Memory B cell (primary cell): Measurements from ENCODE around the gene STRA6.

Experiments used
- ATAC-seq: fragments of 150-1000 bp; cut with Tn5 transposase; 2 replicates; pipeline ENCODE4 v1.10.0; 2021; ENCODE audit warnings: low read depth, mild to moderate bottlenecking, moderate library complexity
- DNase-seq, 2 donors: peaks; one replicate each; pipeline ENCODE4 v3.0.0; 2022; ENCODE audit warnings: low spot score in 2 of 2
- H3K27ac Mint-ChIP-seq: one replicate; pipeline ENCODE4 v1.8.0; 2022; ENCODE audit warnings: mild to moderate bottlenecking, moderate library complexity, mixed read lengths
- H3K27me3 Mint-ChIP-seq: one replicate; pipeline ENCODE4 v1.8.0; 2022; ENCODE audit warnings: mixed read lengths
- H3K36me3 Mint-ChIP-seq: one replicate; pipeline ENCODE4 v1.8.0; 2022; ENCODE audit warnings: mild to moderate bottlenecking, mixed read lengths
- H3K4me1 Mint-ChIP-seq: one replicate; pipeline ENCODE4 v1.8.0; 2022; ENCODE audit warnings: mixed read lengths
- H3K4me3 Mint-ChIP-seq: one replicate; pipeline ENCODE4 v1.8.0; 2022; ENCODE audit warnings: mild to moderate bottlenecking, moderate library complexity, mixed read lengths
- H3K9me3 Mint-ChIP-seq: one replicate; pipeline ENCODE4 v1.8.0; 2022; ENCODE audit warnings: mixed read lengths

The STRA6 gene, protein sequence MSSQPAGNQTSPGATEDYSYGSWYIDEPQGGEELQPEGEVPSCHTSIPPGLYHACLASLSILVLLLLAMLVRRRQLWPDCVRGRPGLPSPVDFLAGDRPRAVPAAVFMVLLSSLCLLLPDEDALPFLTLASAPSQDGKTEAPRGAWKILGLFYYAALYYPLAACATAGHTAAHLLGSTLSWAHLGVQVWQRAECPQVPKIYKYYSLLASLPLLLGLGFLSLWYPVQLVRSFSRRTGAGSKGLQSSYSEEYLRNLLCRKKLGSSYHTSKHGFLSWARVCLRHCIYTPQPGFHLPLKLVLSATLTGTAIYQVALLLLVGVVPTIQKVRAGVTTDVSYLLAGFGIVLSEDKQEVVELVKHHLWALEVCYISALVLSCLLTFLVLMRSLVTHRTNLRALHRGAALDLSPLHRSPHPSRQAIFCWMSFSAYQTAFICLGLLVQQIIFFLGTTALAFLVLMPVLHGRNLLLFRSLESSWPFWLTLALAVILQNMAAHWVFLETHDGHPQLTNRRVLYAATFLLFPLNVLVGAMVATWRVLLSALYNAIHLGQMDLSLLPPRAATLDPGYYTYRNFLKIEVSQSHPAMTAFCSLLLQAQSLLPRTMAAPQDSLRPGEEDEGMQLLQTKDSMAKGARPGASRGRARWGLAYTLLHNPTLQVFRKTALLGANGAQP

DNA sequence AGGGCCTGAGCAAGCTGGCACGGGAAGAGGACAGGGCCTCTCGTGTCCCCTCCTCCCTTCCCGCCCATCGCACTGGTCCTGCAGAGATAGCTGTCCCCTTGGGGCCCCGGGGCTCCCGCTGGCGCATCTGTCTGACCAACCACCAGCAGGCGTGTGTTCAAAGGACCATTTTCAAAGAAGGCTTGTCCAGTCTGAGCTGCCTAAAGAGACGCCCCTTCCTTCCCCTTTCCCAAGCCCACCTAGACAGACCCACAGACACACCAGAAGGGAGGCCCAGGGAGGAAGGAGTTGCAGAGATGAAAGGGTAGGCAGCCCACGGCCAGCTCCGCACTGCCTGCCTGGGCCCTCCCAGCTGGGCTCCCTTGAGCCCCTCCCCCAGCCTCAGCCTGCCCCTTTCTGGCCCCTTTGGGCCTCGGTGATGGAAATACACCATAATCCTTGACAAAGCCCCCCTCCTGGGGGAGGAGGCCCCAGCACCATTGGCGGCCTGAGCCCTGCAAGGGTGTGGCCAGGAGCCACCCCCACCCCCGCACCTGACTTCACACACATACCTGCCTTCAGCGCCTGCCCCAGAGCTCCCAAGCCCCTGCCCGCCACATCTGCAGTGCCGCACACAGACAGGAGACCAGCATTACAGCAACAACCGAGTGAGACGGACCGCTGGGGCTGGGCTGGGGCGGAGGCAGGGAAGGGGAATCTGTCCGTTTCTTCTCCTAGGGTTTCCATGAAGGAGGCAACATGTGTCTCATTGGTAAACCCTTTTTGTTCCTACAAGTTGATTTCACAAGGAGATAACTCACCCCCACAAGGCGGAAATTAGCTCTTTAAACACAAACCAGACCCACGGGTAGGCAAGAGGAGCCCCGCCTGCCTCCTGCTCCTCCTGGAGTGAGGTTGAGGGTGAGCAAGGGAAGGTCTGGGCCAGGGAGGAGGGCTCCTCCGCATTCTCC, at the start of gene STRA6:
Gene STRA6 (minus strand): TSS at position 336 of the 950 bp plus-strand sequence. CDS start 520 bp downstream, outside the sequence.
- Mint-ChIP-seq H3K27me3 (peaks cover 11% of the 10 kb centered on the region), H3K4me3 (no peak within 1 kb of the TSS), H3K9me3 (no peaks in the 10 kb centered on the region), H3K36me3 (no peaks in the 10 kb centered on the region), H3K27ac (no peak within 1 kb of the TSS), H3K4me1 (no peaks in the 10 kb centered on the region)
- DNase-seq (no peak), ATAC-seq (no peak)

DNA sequence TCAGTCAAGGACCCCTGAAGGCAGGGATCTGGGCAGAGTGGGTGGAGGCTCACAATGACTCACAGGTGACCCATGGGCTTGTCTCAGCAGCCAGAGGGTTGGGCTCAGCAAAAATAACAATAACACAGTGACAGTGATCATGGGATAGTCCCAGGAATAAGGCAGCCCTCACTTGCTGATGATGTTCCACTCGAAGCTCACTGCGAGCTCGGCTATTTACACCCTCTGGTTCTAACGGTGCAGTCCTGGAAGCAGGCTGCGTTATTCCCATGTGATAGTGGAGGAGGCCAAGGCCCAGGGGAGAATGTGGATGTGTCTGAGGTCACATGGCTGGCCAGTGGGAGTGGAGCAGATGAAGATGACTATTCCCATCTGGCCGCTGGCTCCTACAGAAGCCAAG, 49.7 kb upstream of the STRA6 start:
- H3K27ac Mint-ChIP-seq = no peak overlapping the region
- no peaks in the 10 kb centered on the region for H3K9me3 Mint-ChIP-seq
- no peak for ATAC-seq
- H3K27me3 Mint-ChIP-seq = peaks cover 12% of the 10 kb centered on the region
- H3K4me3 Mint-ChIP-seq = no peak overlapping the region
- DNase-seq = no peak
- H3K36me3 Mint-ChIP-seq = peaks cover 2% of the 10 kb centered on the region
- peaks cover 3% of the 10 kb centered on the region for H3K4me1 Mint-ChIP-seq

DNA sequence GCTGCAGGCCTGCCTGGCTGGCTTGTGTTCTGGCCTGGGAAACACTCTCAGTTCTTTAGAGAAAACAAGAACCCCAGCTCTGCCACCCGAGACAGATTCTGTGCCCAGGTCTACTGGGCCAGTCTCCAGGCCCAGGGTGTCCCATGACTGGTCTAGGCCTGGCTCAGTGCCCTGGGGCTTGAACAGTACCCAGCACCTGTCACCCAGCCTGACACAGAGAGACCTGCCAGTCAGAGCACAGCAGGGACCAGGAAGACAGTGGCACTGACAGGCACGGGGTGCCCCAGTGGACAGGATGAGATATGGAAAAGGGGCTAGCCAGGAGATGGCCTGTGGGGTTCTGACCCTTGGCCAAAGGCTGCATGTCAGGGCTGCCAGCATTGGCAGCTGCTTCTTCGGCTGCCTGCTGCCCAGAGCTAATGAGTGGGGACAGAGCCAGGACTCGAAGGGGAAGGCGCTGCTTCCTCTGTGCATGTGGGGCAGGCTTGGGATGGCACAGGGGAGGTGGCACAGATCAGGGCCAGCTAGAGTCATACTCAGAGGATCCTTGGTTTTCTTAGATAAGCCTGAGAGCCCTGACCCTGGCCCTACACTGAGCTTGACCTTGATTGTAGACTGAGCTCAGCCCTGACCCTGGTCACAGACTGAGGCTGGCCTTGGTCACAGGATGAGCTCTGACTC, 48.7 kb upstream of the STRA6 start:
- Mint-ChIP-seq H3K4me3 (no peak overlapping the region), H3K9me3 (no peaks in the 10 kb centered on the region), H3K4me1 (peaks cover 3% of the 10 kb centered on the region), H3K27me3 (peaks cover 12% of the 10 kb centered on the region), H3K27ac (no peak overlapping the region), H3K36me3 (peaks cover 2% of the 10 kb centered on the region)
- DNase-seq (no peak), ATAC-seq (no peak)

DNA sequence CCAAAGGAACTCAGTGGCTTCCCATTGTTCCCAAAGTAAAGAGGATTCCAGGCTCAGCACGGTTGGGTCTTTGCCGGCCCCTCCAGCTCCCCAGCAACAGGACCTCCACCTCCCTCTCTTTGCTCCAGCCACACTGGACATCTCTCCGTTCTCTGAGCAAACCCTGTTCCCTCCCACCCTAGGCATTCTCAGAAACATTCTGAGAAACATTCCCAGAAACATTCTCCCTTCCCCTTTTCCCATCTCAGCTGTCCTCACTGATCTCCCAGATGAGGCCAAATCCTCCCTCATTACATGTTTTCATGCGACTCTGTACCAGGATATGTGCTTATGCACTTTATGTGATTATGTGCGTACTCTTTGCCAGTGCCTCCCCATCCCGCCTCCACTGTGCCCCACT, 47.7 kb upstream of the STRA6 start:
- Mint-ChIP-seq H3K36me3 (peaks cover 2% of the 10 kb centered on the region), H3K27me3 (peaks cover 12% of the 10 kb centered on the region), H3K27ac (no peak overlapping the region), H3K4me3 (no peak overlapping the region), H3K9me3 (no peaks in the 10 kb centered on the region), H3K4me1 (peaks cover 3% of the 10 kb centered on the region)
- ATAC-seq = no peak
- no peak for DNase-seq

DNA sequence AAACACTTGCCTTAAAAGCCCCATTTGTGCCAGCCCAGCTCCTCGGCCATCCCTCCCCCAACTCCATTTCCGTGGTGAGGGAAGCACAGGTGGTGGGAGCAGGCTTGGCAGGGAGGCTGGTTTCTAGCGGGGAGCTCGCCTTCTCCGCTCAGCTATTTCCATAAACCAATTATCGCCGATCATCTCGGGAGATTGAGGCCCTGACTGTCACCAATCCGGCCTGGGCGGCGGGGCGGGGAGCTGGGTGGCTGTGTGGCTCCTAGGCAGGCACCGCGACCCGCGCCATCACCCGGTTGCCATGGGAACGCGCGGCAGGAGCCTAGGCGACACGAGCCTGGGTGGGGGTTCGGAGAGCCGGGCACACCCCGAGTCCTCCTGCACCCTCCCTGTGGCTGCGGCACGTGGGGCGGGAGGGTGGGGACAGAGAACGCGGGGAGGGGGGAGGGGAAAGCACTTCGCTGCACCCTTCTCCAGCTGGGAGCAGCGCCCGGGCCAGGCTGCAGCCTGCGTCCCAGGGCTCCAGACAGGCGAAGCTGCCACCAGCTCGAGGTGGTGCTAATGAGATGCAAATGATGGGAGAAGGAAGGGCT, 42.9 kb upstream of the STRA6 start:
- Mint-ChIP-seq H3K4me1 (peaks cover 7% of the 10 kb centered on the region), H3K4me3 (no peak overlapping the region), H3K27ac (no peak overlapping the region), H3K27me3 (peaks cover 26% of the 10 kb centered on the region), H3K36me3 (no peaks in the 10 kb centered on the region), H3K9me3 (no peaks in the 10 kb centered on the region)
- no peak for DNase-seq
- ATAC-seq = no peak

DNA sequence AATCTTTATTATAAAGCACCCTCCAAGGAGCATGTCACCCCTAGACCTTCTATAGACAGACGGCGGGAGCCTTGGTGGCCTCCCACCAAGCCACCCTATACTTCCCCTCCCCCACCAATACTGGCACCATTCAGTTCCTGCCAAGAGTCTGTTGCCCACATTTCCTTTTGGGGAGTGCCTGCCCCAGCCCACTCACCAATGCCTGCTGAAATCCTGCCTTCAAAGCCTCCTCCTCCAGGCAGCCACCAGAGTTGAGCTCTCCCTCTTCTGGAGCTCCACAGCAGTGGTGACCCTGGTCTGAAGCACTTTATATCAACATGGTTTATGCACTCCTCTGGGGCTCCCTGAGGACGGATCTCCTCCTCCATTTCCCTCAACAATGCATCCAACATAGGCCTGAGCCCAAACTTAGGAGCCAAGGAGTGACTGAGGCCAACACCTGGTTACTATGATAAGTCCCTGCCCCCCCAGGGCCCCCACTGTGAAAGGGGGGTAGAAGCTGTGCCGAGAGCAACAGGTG, 42.3 kb upstream of the STRA6 start:
- Mint-ChIP-seq H3K4me1 (peaks cover 7% of the 10 kb centered on the region), H3K4me3 (no peak overlapping the region), H3K36me3 (no peaks in the 10 kb centered on the region), H3K9me3 (no peaks in the 10 kb centered on the region), H3K27ac (no peak overlapping the region), H3K27me3 (peaks cover 24% of the 10 kb centered on the region)
- ATAC-seq (no peak), DNase-seq (no peak)

DNA sequence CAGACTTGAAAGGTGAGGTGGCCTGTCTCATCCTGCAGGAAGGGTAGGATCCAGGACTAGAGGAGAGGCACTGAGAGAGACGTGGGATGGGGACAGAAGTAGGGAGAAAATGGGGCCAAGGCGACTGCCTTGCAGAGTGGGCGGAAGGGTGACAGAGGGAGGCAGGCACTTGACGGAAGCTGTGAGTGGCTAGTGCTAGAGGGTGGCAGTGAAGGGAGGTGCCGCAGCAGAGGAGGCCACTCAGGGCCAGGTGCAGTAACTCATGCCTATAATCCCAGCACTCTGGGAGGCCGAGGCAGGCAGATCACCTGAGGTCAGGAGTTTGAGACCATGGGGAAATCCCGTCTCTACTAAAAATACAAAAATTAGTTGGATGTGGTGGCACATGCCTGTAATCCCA, 40.8 kb upstream of the STRA6 start:
- DNase-seq (no peak), ATAC-seq (no peak)
- no peak overlapping the region for H3K4me3 Mint-ChIP-seq
- H3K9me3 Mint-ChIP-seq = no peaks in the 10 kb centered on the region
- no peaks in the 10 kb centered on the region for H3K36me3 Mint-ChIP-seq
- H3K27ac Mint-ChIP-seq = no peak overlapping the region
- H3K4me1 Mint-ChIP-seq = peaks cover 7% of the 10 kb centered on the region
- H3K27me3 Mint-ChIP-seq = peaks cover 23% of the 10 kb centered on the region

DNA sequence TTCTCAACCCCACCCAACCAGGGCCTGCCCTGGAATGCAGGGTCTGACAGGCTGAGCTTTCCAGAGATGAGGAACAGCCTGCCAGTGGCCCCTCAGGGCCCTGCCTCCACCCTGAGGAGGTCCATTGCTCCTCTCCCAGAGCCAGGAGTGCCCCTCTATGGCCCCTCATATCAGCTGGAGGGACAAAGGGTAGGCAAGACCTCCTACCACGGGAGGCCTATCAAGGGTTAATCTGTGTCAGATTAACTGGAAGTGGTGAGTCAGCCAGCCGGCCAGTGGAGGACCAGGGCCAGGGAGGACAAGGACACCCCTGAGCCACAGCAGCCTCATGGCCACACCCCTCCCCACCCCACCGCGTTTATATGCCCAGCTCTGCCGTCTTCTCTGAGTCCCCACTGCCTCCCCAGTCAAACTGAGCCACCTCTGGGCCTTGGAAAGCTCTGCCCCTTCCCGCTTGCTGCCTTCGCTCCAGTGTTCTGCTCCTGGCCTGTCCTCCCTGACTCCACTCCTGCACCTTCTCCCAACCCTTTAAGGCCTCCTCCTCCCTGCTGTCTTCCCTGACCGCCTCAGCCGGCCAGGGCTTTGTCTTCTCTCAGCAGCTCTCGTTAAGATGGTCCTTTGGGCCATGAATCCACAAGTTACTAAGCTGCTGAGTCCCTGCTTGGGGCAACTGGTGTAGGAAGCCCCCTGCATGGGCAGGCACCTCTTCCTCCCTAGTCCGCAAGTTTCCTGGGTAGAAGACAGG, 40.0 kb upstream of the STRA6 start:
- DNase-seq (no peak), ATAC-seq (no peak)
- H3K27ac Mint-ChIP-seq = no peak overlapping the region
- H3K27me3 Mint-ChIP-seq = peaks cover 23% of the 10 kb centered on the region
- no peak overlapping the region for H3K4me3 Mint-ChIP-seq
- no peaks in the 10 kb centered on the region for H3K36me3 Mint-ChIP-seq
- no peaks in the 10 kb centered on the region for H3K9me3 Mint-ChIP-seq
- H3K4me1 Mint-ChIP-seq = peaks cover 7% of the 10 kb centered on the region

DNA sequence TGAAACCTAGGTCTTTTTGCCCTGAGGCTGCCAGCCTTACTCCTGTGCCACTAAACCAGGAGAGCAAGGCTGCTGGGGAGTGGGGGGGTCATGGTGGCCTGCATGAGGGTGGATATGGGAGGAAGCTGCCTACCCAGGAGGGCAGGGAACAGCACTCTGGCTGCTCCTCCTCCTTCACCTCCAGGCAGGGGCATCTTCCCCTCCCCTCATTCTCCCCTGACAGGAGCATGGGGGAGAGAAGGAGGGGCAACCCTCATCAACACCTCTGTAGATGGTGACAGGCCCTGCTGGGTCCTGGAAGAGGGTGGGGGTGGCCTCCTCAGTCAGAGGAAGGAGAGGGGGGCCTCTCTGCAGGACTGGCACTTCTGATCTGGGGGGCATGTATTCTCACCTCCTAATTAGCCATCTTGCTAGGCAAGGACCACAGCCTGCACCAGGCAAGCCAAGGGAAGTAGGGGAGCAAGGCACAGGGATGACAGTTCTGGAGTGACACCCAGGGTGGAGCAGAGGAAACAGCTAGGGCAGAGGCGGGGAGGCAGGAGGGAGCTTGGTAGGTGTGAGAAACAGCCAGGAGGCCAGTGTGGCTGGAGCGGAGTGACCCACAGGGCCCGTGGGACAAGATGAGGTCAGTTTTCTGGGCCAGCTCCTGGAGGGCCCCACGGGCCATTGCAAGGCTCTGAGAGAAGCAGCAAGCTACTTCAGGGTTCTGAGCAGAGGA, 38.5 kb upstream of the STRA6 start:
- peaks cover 23% of the 10 kb centered on the region for H3K27me3 Mint-ChIP-seq
- no peak for ATAC-seq
- H3K27ac Mint-ChIP-seq = no peak overlapping the region
- no peak overlapping the region for H3K4me3 Mint-ChIP-seq
- H3K9me3 Mint-ChIP-seq = no peaks in the 10 kb centered on the region
- DNase-seq = no peak
- H3K4me1 Mint-ChIP-seq = peaks cover 12% of the 10 kb centered on the region
- no peaks in the 10 kb centered on the region for H3K36me3 Mint-ChIP-seq

DNA sequence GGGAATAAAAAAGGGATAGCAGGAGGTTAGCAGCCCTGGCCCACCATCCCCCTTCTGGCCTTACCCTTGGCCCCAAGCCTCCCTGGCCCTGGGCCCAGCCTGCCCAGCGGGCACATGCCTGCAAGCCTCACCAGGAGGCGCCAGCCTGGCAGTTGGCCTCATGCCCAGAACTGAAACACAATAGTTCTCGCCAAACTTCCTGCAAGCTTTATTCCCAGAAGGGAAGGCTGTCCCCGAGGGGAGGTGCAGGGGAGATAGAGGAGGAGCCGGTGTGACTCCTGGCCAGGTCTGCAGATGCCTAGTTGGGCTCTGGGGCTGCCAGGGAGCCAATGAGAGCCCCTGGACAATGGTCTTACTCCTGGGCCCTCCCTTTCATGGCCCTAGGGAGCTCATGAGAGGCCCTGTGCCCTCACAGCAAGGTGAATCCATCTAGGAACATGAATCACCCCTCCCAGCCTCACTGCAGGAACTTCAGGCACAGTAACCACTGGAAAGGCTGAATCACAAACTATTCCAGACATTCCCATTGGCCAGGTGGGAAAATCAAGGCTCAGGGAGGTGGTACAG, 37.5 kb upstream of the STRA6 start:
- H3K4me3 Mint-ChIP-seq = no peak overlapping the region
- no peak overlapping the region for H3K27ac Mint-ChIP-seq
- peaks cover 17% of the 10 kb centered on the region for H3K4me1 Mint-ChIP-seq
- no peaks in the 10 kb centered on the region for H3K36me3 Mint-ChIP-seq
- DNase-seq (no peak), ATAC-seq (no peak)
- H3K27me3 Mint-ChIP-seq = peaks cover 23% of the 10 kb centered on the region
- H3K9me3 Mint-ChIP-seq = no peaks in the 10 kb centered on the region

DNA sequence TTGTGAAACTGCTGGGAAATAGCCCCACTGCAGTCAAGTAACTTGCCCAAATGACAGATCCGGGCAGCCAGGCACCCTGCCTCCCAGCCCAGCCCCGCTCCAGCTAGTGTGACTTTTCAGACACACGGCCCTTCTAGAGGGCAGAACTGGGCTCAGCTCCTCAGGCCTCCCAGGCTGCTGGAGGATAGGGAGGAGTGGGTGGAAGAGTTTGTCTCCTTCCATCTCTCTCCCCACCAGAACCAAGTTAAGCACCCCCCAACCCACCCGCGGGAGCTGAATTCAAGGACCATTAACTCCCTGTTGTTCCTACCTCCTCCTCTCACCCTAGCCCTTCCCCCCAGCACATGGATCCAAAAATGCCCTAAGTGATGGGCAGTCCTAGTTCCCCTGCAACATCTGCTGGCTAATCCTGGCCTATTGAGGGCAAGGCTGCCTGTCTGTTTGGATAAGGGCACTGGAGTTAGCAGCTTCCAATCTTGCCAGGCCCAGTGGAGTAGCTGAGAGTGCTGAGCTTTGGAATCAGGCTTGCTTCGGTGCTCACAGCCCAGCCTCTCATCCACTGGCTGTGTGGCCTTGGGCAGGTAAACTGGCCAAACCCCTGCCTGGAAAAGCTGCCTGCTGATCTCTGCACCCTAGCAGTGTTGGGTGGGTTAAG, 36.6 kb upstream of the STRA6 start:
- no peak for ATAC-seq
- Mint-ChIP-seq H3K36me3 (no peaks in the 10 kb centered on the region), H3K27me3 (peaks cover 16% of the 10 kb centered on the region), H3K27ac (no peak overlapping the region), H3K9me3 (no peaks in the 10 kb centered on the region), H3K4me1 (peaks cover 10% of the 10 kb centered on the region), H3K4me3 (no peak overlapping the region)
- no peak for DNase-seq
